Lower leg skin (tissue), 3 donors: ENCODE measurements around the gene ZNF491.

Experiments
- CTCF ChIP-seq, 3 donors: fragments of 450-650 bp; IDR thresholded peaks; one replicate each; pipeline ENCODE4 v1.5.1; 2016; ENCODE audit warnings: antibody characterized with exemption in 3 of 3, mild to moderate bottlenecking in 3 of 3, moderate library complexity in 2 of 3
- POLR2A ChIP-seq, 2 donors: fragments of 450-650 bp; IDR thresholded peaks; one replicate each; pipeline ENCODE4 v1.6.1; 2016 to 2017; ENCODE audit warnings: antibody characterized with exemption in 2 of 2, mild to moderate bottlenecking in 1 of 2, moderate library complexity in 1 of 2

GRCh38 chr19:11769995-11770394 lies 28.3 kb upstream of the ZNF491 start:
- TF ChIP-seq CTCF (IDR thresholded peaks at IDR 0.05) (no peak), POLR2A (IDR thresholded peaks at IDR 0.05) (no peak)
